ENCODE measurements around the gene GYS1. TPM values are rescaled to one million over a fixed set of nuclear protein-coding genes. Genes with fewer than 3 reads are reported as not detected.
A peak's percentile ranks its signal among the peaks of the same experiment; 100 is the strongest.

Gene GYS1
- total and polyA plus RNA-seq, 2 of the 8 experiments (the other 6 are each of a cell fraction or from before 2014, with no cell fraction given), result 30.0 to 38.7 TPM

GRCh38 chr19:48966541-48967345 lies 26.4 kb downstream of the GYS1 start (continued):
- TF ChIP-seq GTF2F1 (IDR thresholded peaks at IDR 0.05; ENCODE audit: borderline replicate concordance, low read depth, low read length), result no peak
- TF ChIP-seq USF2 (IDR thresholded peaks at IDR 0.05; ENCODE audit: low read length), result no peak
- no peak for TF ChIP-seq SIX5 (IDR thresholded peaks at IDR 0.05; ENCODE audit: low read depth, low read length)
- TF ChIP-seq JUND (IDR thresholded peaks at IDR 0.05; ENCODE audit: low read length), result no peak
- TF ChIP-seq SP2 (IDR thresholded peaks at IDR 0.05; ENCODE audit: low read length), result no peak
- no peak for TF ChIP-seq CHD1 (IDR thresholded peaks at IDR 0.05; ENCODE audit: low read depth, low read length)
- no peak for TF ChIP-seq RXRA (IDR thresholded peaks at IDR 0.05; ENCODE audit: insufficient read depth, low read depth, low read length)
- no peak for TF ChIP-seq YY1 (IDR thresholded peaks at IDR 0.05; ENCODE audit: low read depth, low read length)
- TF ChIP-seq POLR2A (IDR thresholded peaks at IDR 0.05; ENCODE audit: control extremely low read depth in 1 of 2, low read depth in 2 of 2, low read length in 2 of 2), result peak in 1 of 2 experiments; percentile 34; a peak in 2 of 3 replicates
- TF ChIP-seq SIRT6 (IDR thresholded peaks at IDR 0.05; ENCODE audit: low read length), result no peak
- 0 out of 4 replicates have a peak, but pooled peaks of 1 of the 2 experiments have one; percentile 6 for TF ChIP-seq SIN3A (conservative IDR thresholded peaks at IDR 0.05 in 1 of 2, IDR thresholded peaks at IDR 0.05 in 1 of 2; ENCODE audit: low read depth in 1 of 2, low read length in 2 of 2)
- TF ChIP-seq TAF7 (optimal IDR thresholded peaks at IDR 0.05; ENCODE audit: borderline replicate concordance, low read depth, low read length), result no peak
- no peak for TF ChIP-seq CBX5 (IDR thresholded peaks at IDR 0.05; ENCODE audit: low read depth, low read length)
- TF ChIP-seq RAD21 (IDR thresholded peaks at IDR 0.05 in 1 of 2, conservative IDR thresholded peaks at IDR 0.05 in 1 of 2; ENCODE audit: low read depth in 2 of 2, low read length in 2 of 2), result no peak

Measured in H1 (cell line).